RWPE2 (cell line): ENCODE results near the gene DDX49.

Experiments
- ATAC-seq: fragments of 200-7000 bp; cut with Tn5 transposase; 3 replicates; pipeline ENCODE4 v1.9.1; 2021; ENCODE audit warnings: low read depth
- DNase-seq: peaks from one replicate; pipeline ENCODE4 v3.0.0-alpha.2; 2020; ENCODE audit warnings: low spot score
- H3K27ac ChIP-seq: fragments of 450-650 bp; 2 replicates; pipeline ENCODE4 v1.5.1; 2017; ENCODE audit warnings: mild to moderate bottlenecking; ENCODE audit not compliant: poor library complexity, severe bottlenecking
- H3K27me3 ChIP-seq: fragments of 250-450 bp; sonication (Bioruptor Pico); 2 replicates; pipeline ENCODE4 v1.5.1; 2021; ENCODE audit warnings: mild to moderate bottlenecking, moderate library complexity; ENCODE audit not compliant: insufficient read depth, poor library complexity, severe bottlenecking
- H3K36me3 ChIP-seq: fragments of 250-450 bp; sonication (Bioruptor Pico); 2 replicates; pipeline ENCODE4 v1.5.1; 2020; ENCODE audit warnings: low read depth, mild to moderate bottlenecking, moderate library complexity
- H3K4me1 ChIP-seq: fragments of 250-450 bp; sonication (Bioruptor Pico); 2 replicates; pipeline ENCODE4 v1.5.1; 2021; ENCODE audit warnings: mild to moderate bottlenecking, moderate library complexity; ENCODE audit not compliant: insufficient read depth, poor library complexity, severe bottlenecking
- H3K4me3 ChIP-seq: fragments of 250-450 bp; sonication (Bioruptor Pico); 2 replicates; pipeline ENCODE4 v1.5.1; 2021; ENCODE audit warnings: mild to moderate bottlenecking, moderate library complexity; ENCODE audit not compliant: severe bottlenecking
- H3K9me3 ChIP-seq: fragments of 250-450 bp; sonication (Bioruptor Pico); 2 replicates; pipeline ENCODE4 v1.5.1; 2021; ENCODE audit warnings: mild to moderate bottlenecking, moderate library complexity; ENCODE audit not compliant: severe bottlenecking
- CTCF ChIP-seq: fragments of 450-650 bp; IDR thresholded peaks from one replicate; pipeline ENCODE4 v1.5.1; 2017; ENCODE audit warnings: mild to moderate bottlenecking, moderate library complexity; ENCODE audit not compliant: poor library complexity, severe bottlenecking

The DDX49 gene

GRCh38 chr19:18920400-18920799 is 885 bp downstream of the DDX49 start:
- no peak for TF ChIP-seq CTCF
- Histone ChIP-seq H3K9me3 (no peaks in the 10 kb centered on the region), H3K27me3 (no peaks in the 10 kb centered on the region), H3K4me1 (no peaks in the 10 kb centered on the region), H3K36me3 (peaks cover 54% of the 10 kb centered on the region), H3K4me3 (peak overlapping the region; percentile 74), H3K27ac (no peak overlapping the region)
- DNase-seq (no peak), ATAC-seq (no peak)

- ATAC-seq: no peak
- Histone ChIP-seq H3K4me3 (no peak overlapping the region), H3K27ac (no peak overlapping the region), H3K4me1 (no peaks in the 10 kb centered on the region), H3K9me3 (no peaks in the 10 kb centered on the region), H3K27me3 (no peaks in the 10 kb centered on the region), H3K36me3 (peaks cover 51% of the 10 kb centered on the region)
- no peak for TF ChIP-seq CTCF
- no peak for DNase-seq
These were observed 2.1 kb downstream of the DDX49 start for GRCh38 chr19:18921593-18921992.

GRCh38 chr19:18922228-18922985 is 2.9 kb downstream of the DDX49 start:
- DNase-seq: no peak
- ATAC-seq: no peak
- no peaks in the 10 kb centered on the region for H3K4me1 ChIP-seq
- H3K9me3 ChIP-seq: no peaks in the 10 kb centered on the region
- H3K27ac ChIP-seq: no peak overlapping the region
- H3K36me3 ChIP-seq: peaks cover 58% of the 10 kb centered on the region
- no peak for TF ChIP-seq CTCF
- no peak overlapping the region for H3K4me3 ChIP-seq
- H3K27me3 ChIP-seq: no peaks in the 10 kb centered on the region

GRCh38 chr19:18924684-18925213 is 5.2 kb downstream of the DDX49 start:
- no peak for ATAC-seq
- Histone ChIP-seq H3K36me3 (peaks cover 78% of the 10 kb centered on the region), H3K4me1 (no peaks in the 10 kb centered on the region), H3K27ac (no peak overlapping the region), H3K27me3 (no peaks in the 10 kb centered on the region), H3K4me3 (no peak overlapping the region), H3K9me3 (no peaks in the 10 kb centered on the region)
- DNase-seq: no peak
- no peak for TF ChIP-seq CTCF
